Esophagus muscularis mucosa (tissue), 4 donors: ENCODE data around the gene MED13L. TPM values are rescaled to one million over a fixed set of nuclear protein-coding genes. Genes with fewer than 3 reads are reported as not detected.

Experiments
- DNase-seq: peaks from one replicate; pipeline ENCODE4 v3.0.0-alpha.2; 2017; ENCODE audit errors: extremely low spot score
- H3K27ac ChIP-seq, 4 donors: fragments of 200-600 bp; sonication (generic); replicated peaks in 1 of 4; 1 replicate in 3 of 4; 2 replicates in 1 of 4; pipeline ENCODE4 v1.5.1; 2016 to 2019; ENCODE audit warnings: mild to moderate bottlenecking in 1 of 4
- H3K27me3 ChIP-seq, 4 donors: fragments of 200-600 bp; sonication (generic); one replicate each; pipeline versions ENCODE4 v1.5.1 to v1.6.0; 2016 to 2019
- H3K36me3 ChIP-seq, 4 donors: fragments of 200-600 bp; sonication (generic); one replicate each; pipeline ENCODE4 v1.5.1; 2016 to 2019
- H3K4me1 ChIP-seq, 4 donors: fragments of 200-600 bp; sonication (generic); one replicate each; pipeline ENCODE4 v1.5.1; 2016 to 2019
- H3K4me3 ChIP-seq, 4 donors: fragments of 200-600 bp; sonication (generic); 1 replicate in 2 of 4; 2 replicates in 2 of 4; pipeline ENCODE4 v1.5.1; 2016 to 2019; ENCODE audit warnings: mild to moderate bottlenecking in 4 of 4, moderate library complexity in 1 of 4
- H3K9me3 ChIP-seq, 4 donors: fragments of 200-600 bp; sonication (generic); 1 replicate in 3 of 4; 2 replicates in 1 of 4; pipeline ENCODE4 v1.5.1; 2016 to 2019
- EP300 ChIP-seq: sonication (generic); formaldehyde crosslinking; IDR thresholded peaks from one replicate; pipeline ENCODE4 v1.6.1; 2017; ENCODE audit warnings: antibody characterized with exemption
- POLR2A ChIP-seq: fragments of 450-650 bp; IDR thresholded peaks from one replicate; pipeline ENCODE4 v1.6.1; 2017; ENCODE audit warnings: antibody characterized with exemption, moderate library complexity, mild to moderate bottlenecking, low read depth
- POLR2AphosphoS5 ChIP-seq, 2 donors: sonication (generic); formaldehyde crosslinking; IDR thresholded peaks; one replicate each; pipeline ENCODE4 v1.6.1; 2017; ENCODE audit warnings: antibody characterized with exemption in 2 of 2
- WGBS: methylation state at CpG from one replicate; pipeline ENCODE4 v1.1.5; 2018; 5-methylcytosine and 5-hydroxymethylcytosine counted together
- intact Hi-C: fragments of 100-400 bp; cut with DNase I; formaldehyde crosslinking; loops from one replicate; pipeline ENCODE4 v1.15.1; 2023
- total RNA-seq, 4 donors: library from RNA; depleted of rRNA; stranded (reverse); fragments of >200 nt; gene quantifications; one replicate each; pipeline versions ENCODE4 v1.1.0 to v1.2.1, GENCODE V29; 2016
- TF ChIP-seq, protein P1 (sequence below), 3 experiments: fragments of 200-600 bp in 2 of 3; fragments of 450-650 bp in 1 of 3; sonication (generic) in 2 of 3; IDR thresholded peaks; one replicate each; pipeline ENCODE4 v1.5.1; 2017 to 2019; ENCODE audit warnings: antibody characterized with exemption in 3 of 3, mild to moderate bottlenecking in 2 of 3, moderate library complexity in 1 of 3

Gene MED13L
- total RNA-seq, 4 donors from 2014 or later: 141 to 350 (median 175) TPM

DNA sequence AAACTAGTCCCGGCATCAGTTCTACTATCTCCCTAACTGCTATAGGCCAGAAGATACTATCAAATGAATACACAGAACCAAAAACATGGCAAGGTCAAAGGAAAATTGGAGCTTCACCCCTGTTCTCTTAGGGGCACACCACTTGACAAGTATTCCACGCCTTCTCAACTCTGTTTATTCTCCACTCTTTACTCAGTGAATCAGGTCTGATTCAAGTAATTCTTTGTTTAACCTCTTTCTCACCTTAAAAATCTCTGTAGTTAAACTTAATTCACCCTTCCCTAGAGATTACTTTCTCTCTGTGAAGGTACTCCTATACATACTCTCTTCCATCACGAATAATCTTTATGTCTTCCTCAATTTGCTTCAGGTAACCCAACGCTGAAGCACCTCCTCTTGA, 248.9 kb downstream of the MED13L start:
- WGBS: 95% methylated on average over 4 of the region's 4 CpGs
- H3K36me3 ChIP-seq: no peaks in the 10 kb centered on the region
- peaks cover 0 to 4% (median 0%) of the 10 kb centered on the region in 4 donors for H3K9me3 ChIP-seq
- TF ChIP-seq EP300 (no peak), POLR2AphosphoS5 (IDR thresholded peaks at IDR 0.05) (no peak), POLR2A (no peak)
- TF ChIP-seq, protein P1, sequence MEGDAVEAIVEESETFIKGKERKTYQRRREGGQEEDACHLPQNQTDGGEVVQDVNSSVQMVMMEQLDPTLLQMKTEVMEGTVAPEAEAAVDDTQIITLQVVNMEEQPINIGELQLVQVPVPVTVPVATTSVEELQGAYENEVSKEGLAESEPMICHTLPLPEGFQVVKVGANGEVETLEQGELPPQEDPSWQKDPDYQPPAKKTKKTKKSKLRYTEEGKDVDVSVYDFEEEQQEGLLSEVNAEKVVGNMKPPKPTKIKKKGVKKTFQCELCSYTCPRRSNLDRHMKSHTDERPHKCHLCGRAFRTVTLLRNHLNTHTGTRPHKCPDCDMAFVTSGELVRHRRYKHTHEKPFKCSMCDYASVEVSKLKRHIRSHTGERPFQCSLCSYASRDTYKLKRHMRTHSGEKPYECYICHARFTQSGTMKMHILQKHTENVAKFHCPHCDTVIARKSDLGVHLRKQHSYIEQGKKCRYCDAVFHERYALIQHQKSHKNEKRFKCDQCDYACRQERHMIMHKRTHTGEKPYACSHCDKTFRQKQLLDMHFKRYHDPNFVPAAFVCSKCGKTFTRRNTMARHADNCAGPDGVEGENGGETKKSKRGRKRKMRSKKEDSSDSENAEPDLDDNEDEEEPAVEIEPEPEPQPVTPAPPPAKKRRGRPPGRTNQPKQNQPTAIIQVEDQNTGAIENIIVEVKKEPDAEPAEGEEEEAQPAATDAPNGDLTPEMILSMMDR (IDR thresholded peaks at IDR 0.05): no peak
- peaks cover 0 to 29% (median 14%) of the 10 kb centered on the region in 4 donors for H3K4me1 ChIP-seq
- no peak overlapping the region for H3K4me3 ChIP-seq
- DNase-seq: no peak
- H3K27ac ChIP-seq: no peak overlapping the region
- H3K27me3 ChIP-seq: no peaks in the 10 kb centered on the region
- intact Hi-C loops: no loop called here

DNA sequence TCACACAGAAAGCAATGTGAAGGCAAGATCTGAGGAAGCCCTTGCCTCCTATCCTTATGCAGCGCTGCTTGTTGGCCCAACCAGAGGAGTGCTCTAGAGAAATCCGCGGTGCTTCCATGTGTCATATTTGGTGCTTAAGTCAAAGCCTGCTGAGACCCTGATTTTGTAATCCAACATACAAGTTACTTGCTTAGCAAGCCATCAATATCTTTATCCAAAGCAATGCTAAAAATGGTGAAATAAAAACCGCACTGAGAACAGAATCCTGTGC, 250.0 kb downstream of the MED13L start:
- Histone ChIP-seq H3K36me3 (no peaks in the 10 kb centered on the region), H3K4me1 (peaks cover 6 to 35% (median 18%) of the 10 kb centered on the region in 4 donors), H3K27ac (no peak overlapping the region), H3K4me3 (no peak overlapping the region), H3K9me3 (peaks cover 0 to 4% (median 0%) of the 10 kb centered on the region in 4 donors), H3K27me3 (no peaks in the 10 kb centered on the region)
- TF ChIP-seq EP300 (no peak), POLR2AphosphoS5 (IDR thresholded peaks at IDR 0.05) (no peak), POLR2A (no peak)
- TF ChIP-seq, protein P1 (IDR thresholded peaks at IDR 0.05): no peak
- DNase-seq: no peak
- intact Hi-C loops: no loop called here
- 99% methylated on average over 4 of the region's 4 CpGs for WGBS

DNA sequence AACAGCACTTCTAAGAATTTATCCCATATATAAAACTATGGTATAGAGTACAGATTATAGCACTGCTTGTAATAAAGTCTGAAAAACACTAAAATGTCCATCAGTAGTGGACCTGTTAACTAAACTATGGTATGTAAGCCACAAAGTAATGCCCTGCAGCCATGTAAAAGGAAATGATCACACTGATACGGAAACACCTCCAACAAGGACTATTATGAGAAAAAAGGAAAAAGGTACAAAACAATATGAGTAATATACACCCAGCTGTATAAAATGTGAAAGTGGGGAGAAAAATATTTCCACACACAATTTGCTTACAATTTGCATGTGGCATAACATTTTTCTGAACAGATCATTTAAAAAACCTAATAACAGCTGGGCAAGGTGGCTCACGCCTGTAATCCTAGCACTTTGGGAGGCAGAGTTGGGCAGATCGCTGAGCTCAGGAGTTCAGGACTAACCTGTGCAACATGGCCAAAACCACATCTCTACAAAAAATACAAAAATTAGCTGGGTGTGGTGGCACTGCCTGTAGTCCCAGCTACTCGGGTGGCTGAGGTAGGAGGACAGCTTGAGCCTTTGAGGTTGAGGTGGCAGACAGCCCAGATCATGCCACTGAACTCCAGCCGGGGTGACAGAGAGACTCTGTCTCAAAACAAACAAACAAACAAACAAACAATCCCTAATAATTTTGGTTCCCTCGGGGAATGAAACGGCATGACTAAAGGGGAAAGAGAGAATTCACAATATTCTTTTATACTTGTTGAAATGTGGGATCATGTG, 250.5 kb downstream of the MED13L start:
- intact Hi-C loops: no loop called here
- H3K4me1 ChIP-seq: peaks cover 6 to 39% (median 18%) of the 10 kb centered on the region in 4 donors
- 82% methylated on average over 7 of the region's 7 CpGs for WGBS
- TF ChIP-seq, protein P1 (IDR thresholded peaks at IDR 0.05): no peak
- no peak for TF ChIP-seq EP300
- TF ChIP-seq POLR2AphosphoS5 (IDR thresholded peaks at IDR 0.05): no peak
- TF ChIP-seq POLR2A: no peak
- H3K4me3 ChIP-seq: no peak overlapping the region
- H3K9me3 ChIP-seq: peaks cover 0 to 4% (median 0%) of the 10 kb centered on the region in 4 donors
- no peak for DNase-seq
- H3K27ac ChIP-seq: no peak overlapping the region
- no peaks in the 10 kb centered on the region for H3K36me3 ChIP-seq
- H3K27me3 ChIP-seq: no peaks in the 10 kb centered on the region

DNA sequence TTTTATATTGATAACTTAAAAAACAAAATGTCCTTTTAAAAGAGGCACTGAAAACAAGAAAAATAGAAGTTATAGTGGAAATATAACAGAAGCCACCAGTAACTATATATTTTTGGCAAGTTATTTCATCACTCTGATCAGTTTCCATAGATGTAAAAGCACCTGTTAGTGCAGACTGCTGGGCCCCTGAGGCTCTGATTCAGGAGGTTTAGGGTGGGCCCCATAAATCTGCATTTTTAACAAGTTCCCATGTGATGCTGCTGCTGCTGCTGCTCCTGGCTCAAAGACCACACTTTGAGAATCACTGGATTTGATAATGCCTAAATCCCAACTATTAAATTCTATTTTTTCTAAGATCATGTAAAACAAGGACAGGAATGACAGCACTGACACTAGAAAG, 251.1 kb downstream of the MED13L start:
- Histone ChIP-seq H3K9me3 (peaks cover 0 to 4% (median 0%) of the 10 kb centered on the region in 4 donors), H3K27ac (no peak overlapping the region), H3K27me3 (no peaks in the 10 kb centered on the region), H3K4me1 (peaks cover 6 to 39% (median 18%) of the 10 kb centered on the region in 4 donors), H3K4me3 (no peak overlapping the region), H3K36me3 (no peaks in the 10 kb centered on the region)
- intact Hi-C loops: no loop called here
- TF ChIP-seq EP300: no peak
- no peak for TF ChIP-seq POLR2AphosphoS5 (IDR thresholded peaks at IDR 0.05)
- TF ChIP-seq POLR2A: no peak
- TF ChIP-seq, protein P1 (IDR thresholded peaks at IDR 0.05): no peak
- no peak for DNase-seq

DNA sequence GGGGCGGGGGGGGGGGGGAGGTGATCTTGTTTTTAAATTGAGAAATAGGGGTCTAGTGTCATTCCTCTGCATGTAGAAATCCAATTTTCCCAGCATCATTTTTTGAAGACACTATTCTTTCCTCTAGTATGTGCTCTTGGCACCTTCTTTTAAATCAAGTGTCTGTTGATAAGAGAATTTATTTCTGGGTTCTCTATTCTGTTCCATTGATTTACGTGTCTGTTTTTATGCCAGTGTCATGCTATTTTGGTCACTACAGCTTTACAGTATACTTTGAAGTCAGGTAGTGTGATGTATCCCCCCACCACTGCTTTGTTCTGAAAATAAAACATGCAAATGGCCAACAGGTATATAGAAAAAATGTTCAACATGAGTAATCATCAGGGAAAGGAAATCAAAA, 252.7 kb downstream of the MED13L start:
- intact Hi-C loops: no loop called here
- Histone ChIP-seq H3K27ac (no peak overlapping the region), H3K36me3 (no peaks in the 10 kb centered on the region), H3K4me3 (no peak overlapping the region), H3K4me1 (peaks cover 6 to 39% (median 18%) of the 10 kb centered on the region in 4 donors), H3K27me3 (no peaks in the 10 kb centered on the region), H3K9me3 (no peaks in the 10 kb centered on the region)
- no peak for DNase-seq
- TF ChIP-seq, protein P1 (IDR thresholded peaks at IDR 0.05): no peak
- TF ChIP-seq EP300 (no peak), POLR2AphosphoS5 (IDR thresholded peaks at IDR 0.05) (no peak), POLR2A (no peak)
- WGBS: 75% methylated on average over 2 of the region's 2 CpGs
